ENCODE data around the gene PTPRG.

The PTPRG gene

GRCh38 chr3:62211675-62212429 lies 650.5 kb downstream of the PTPRG start:
- DNase-seq (ENCODE audit: low read depth, low spot score): no peak

GRCh38 chr3:62214850-62215249 lies 653.5 kb downstream of the PTPRG start:
- DNase-seq (ENCODE audit: low read depth, low spot score): no peak

GRCh38 chr3:62220616-62221015 lies 659.2 kb downstream of the PTPRG start:
- DNase-seq (ENCODE audit: low read depth, low spot score): no peak

GRCh38 chr3:62225051-62225450 lies 663.7 kb downstream of the PTPRG start:
- DNase-seq (ENCODE audit: low read depth, low spot score): no peak

GRCh38 chr3:62226601-62227339 lies 665.4 kb downstream of the PTPRG start:
- DNase-seq (ENCODE audit: low read depth, low spot score): no peak

GRCh38 chr3:62228467-62228866 lies 667.1 kb downstream of the PTPRG start:
- no peak for DNase-seq (ENCODE audit: low read depth, low spot score)

- no peak for DNase-seq (ENCODE audit: low read depth, low spot score)
Observed at GRCh38 chr3:62229211-62229610, 667.8 kb downstream of the PTPRG start.

- DNase-seq (ENCODE audit: low read depth, low spot score): no peak
Observed at GRCh38 chr3:62229908-62230307, 668.5 kb downstream of the PTPRG start.

GRCh38 chr3:62233065-62233464 lies 671.7 kb downstream of the PTPRG start:
- peak; percentile 20 for DNase-seq (ENCODE audit: low read depth, low spot score)

- no peak for DNase-seq (ENCODE audit: low read depth, low spot score)
Observed at GRCh38 chr3:62236016-62236415, 674.6 kb downstream of the PTPRG start.

- no peak for DNase-seq (ENCODE audit: low read depth, low spot score)
Observed at GRCh38 chr3:62237286-62237948, 676.0 kb downstream of the PTPRG start.

- no peak for DNase-seq (ENCODE audit: low read depth, low spot score)
Observed at GRCh38 chr3:62238003-62238402, 676.6 kb downstream of the PTPRG start.

- no peak for DNase-seq (ENCODE audit: low read depth, low spot score)
Observed at GRCh38 chr3:62238431-62238830, 677.1 kb downstream of the PTPRG start.

- DNase-seq (ENCODE audit: low read depth, low spot score): no peak
Observed at GRCh38 chr3:62241279-62241678, 679.9 kb downstream of the PTPRG start.

GRCh38 chr3:62242831-62243509 lies 681.6 kb downstream of the PTPRG start:
- peak; percentile 50 for DNase-seq (ENCODE audit: low read depth, low spot score)

- no peak for DNase-seq (ENCODE audit: low read depth, low spot score)
Observed at GRCh38 chr3:62246094-62246493, 684.7 kb downstream of the PTPRG start.

- no peak for DNase-seq (ENCODE audit: low read depth, low spot score)
Observed at GRCh38 chr3:62246985-62247384, 685.6 kb downstream of the PTPRG start.

- DNase-seq (ENCODE audit: low read depth, low spot score): no peak
Observed at GRCh38 chr3:62248734-62249483, 687.5 kb downstream of the PTPRG start.

GRCh38 chr3:62249484-62249776 lies 688.1 kb downstream of the PTPRG start:
- DNase-seq (ENCODE audit: low read depth, low spot score): no peak

- DNase-seq (ENCODE audit: low read depth, low spot score): no peak
Observed at GRCh38 chr3:62249855-62250543, 688.6 kb downstream of the PTPRG start.

All from ELF-1 (cell line).